ENCODE data around the gene SRPK1. TPM values are rescaled to one million over a fixed set of nuclear protein-coding genes. Genes with fewer than 3 reads are reported as not detected.

The SRPK1 gene
- total and polyA plus RNA-seq, 10 of the 15 experiments (the other 5 are each of a cell fraction or from before 2014, with no cell fraction given): 47.4 to 112 (median 85.8) TPM

- TF ChIP-seq ZBTB4 (CRISPR knock-in tag; IDR thresholded peaks at IDR 0.05) (no peak), RB1 (IDR thresholded peaks at IDR 0.05; ENCODE audit: borderline replicate concordance) (no peak), ESRRA (IDR thresholded peaks at IDR 0.05; ENCODE audit: low read length) (no peak)
Observed at GRCh38 chr6:35857853-35858252, 63.0 kb downstream of the SRPK1 start (continued).

- H3K9me3 ChIP-seq (replicated peaks; ENCODE audit: control insufficient read depth, insufficient read depth, low read length): no peaks in the 10 kb centered on the region
- POLR2A ChIA-PET: no interaction called here
- H3K27me3 ChIP-seq (replicated peaks in 1 of 2; ENCODE audit: control insufficient read depth in 2 of 2, insufficient read depth in 2 of 2, low read length in 1 of 2): no peaks in the 10 kb centered on the region
- no peak overlapping the region for H3K4me2 ChIP-seq (ENCODE audit: control insufficient read depth, insufficient read depth)
- SMC1A ChIA-PET (ENCODE audit: uncharacterized antibody, unreplicated experiment): interaction anchor here (0.6 kb wide), 1 partner anchor 40 kb away, joined by 3 read pairs; no protein-coding TSS in a partner anchor
- no peak for ATAC-seq
- BruUV-seq (replicated peaks): no TSS peak
- H2AFZ ChIP-seq (ENCODE audit: control insufficient read depth, low read depth, low read length): no peak overlapping the region
- H4K20me1 ChIP-seq (ENCODE audit: control insufficient read depth, insufficient read depth): no peaks in the 10 kb centered on the region
- H3K27ac ChIP-seq (ENCODE audit: control insufficient read depth, insufficient read depth): no peak overlapping the region
- RAD21 ChIA-PET (ENCODE audit: unreplicated experiment): no interaction called here
- no peaks in the 10 kb centered on the region for H3K79me2 ChIP-seq (ENCODE audit: control insufficient read depth, insufficient read depth, low read length)
- H3K36me3 ChIP-seq (ENCODE audit: control insufficient read depth in 2 of 2, insufficient read depth in 2 of 2, low read length in 1 of 2): peaks cover 7 to 14% of the 10 kb centered on the region in 2 experiments; a peak in 3 of 4 replicates
- no peak overlapping the region for H3K9ac ChIP-seq (ENCODE audit: control insufficient read depth, insufficient read depth, low read length)
- CTCF ChIA-PET: no interaction called here
- H3K4me3 ChIP-seq: no peak overlapping the region
- H3K4me1 ChIP-seq (ENCODE audit: control insufficient read depth, insufficient read depth, low read length): no peaks in the 10 kb centered on the region
- in situ Hi-C loops (cut with MboI): no loop called here
- no peak for DNase-seq (ENCODE audit: low read depth, low spot score)
- no peak for FAIRE-seq
- 100% methylated on average over 1 of the region's 1 CpG for WGBS (ENCODE audit: insufficient coverage, insufficient replicate concordance, low lambda C conversion rate, missing lambda C conversion rate)
- intact Hi-C loops (cut with micrococcal nuclease; ENCODE audit: unreplicated experiment): no loop called here
- no peak for TF ChIP-seq ZNF592 (IDR thresholded peaks at IDR 0.05)
- no peak for TF ChIP-seq RFX5 (IDR thresholded peaks at IDR 0.05; ENCODE audit: low read depth, low read length)
- TF ChIP-seq ATF3 (IDR thresholded peaks at IDR 0.05; ENCODE audit: borderline replicate concordance, extremely low read depth, low read depth, low read length): no peak
- TF ChIP-seq BMI1 (IDR thresholded peaks at IDR 0.05; ENCODE audit: borderline replicate concordance): no peak
- no peak for TF ChIP-seq IKZF1 (conservative IDR thresholded peaks at IDR 0.05)
- no peak for TF ChIP-seq SMAD5 (IDR thresholded peaks at IDR 0.05; ENCODE audit: low read depth)
- TF ChIP-seq RAD21 (IDR thresholded peaks at IDR 0.05; ENCODE audit: insufficient read depth, low read depth, low read length): no peak
- no peak for TF ChIP-seq MEF2A (IDR thresholded peaks at IDR 0.05; ENCODE audit: insufficient read depth, low read depth, low read length)
- no peak for TF ChIP-seq E2F8 (IDR thresholded peaks at IDR 0.05; ENCODE audit: low read depth, partially characterized antibody)
- no peak for TF ChIP-seq POLR2A (IDR thresholded peaks at IDR 0.05; ENCODE audit: low read depth, low read length)
Observed at GRCh38 chr6:35856250-35856649, 64.6 kb downstream of the SRPK1 start.
